HS-5 (cell line): ENCODE data around the gene PDE10A.
"Not testable (repeated sequence)": the region's sequence is repeated elsewhere in the genome, so short reads cannot be mapped to it uniquely, and the experiment has no call there.

ENCODE experiments used
- DNase-seq: peaks from one replicate; pipeline ENCODE4 v3.0.0-alpha.2; 2012; ENCODE audit warnings: low read depth

PDE10A gene

DNA sequence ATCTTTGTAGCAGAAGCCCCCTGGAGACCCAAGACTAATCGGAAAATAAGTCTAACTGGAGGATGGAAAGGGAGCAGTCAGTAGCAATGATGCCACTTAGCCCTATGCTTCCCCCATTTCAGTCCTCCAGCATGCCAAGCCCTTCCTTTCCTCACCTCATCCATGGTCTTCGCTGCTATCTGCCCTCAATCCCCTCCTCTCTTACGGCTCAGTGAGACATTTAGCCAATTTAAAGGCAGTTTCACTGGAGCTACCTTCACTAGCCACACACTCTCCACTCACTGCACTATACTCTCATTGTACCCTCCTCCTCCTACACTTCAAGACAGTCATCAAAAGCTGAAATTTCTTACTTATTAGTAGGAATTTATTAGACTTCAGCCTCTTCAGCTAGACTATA lies 111.2 kb downstream of the PDE10A start:
- DNase-seq: no peak

DNA sequence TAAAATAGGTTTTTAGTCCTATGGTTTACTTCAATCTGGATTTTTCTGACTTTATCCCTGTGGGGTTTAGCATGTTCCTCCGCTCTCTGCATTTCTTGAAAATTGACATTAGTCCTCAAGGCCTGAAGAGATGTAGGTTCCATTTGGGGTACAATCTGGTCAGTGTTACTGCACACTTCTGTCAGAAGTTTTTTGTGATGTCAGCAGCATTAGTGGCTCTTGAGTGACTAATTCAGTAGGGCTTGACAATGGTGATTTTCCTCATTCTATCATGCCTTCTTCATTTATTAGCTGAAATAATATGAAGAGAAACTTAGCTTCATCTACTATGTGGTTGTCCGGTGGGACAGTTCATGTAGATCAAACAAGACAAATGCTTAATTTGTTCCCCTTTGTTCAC lies 114.6 kb downstream of the PDE10A start:
- no peak for DNase-seq

DNA sequence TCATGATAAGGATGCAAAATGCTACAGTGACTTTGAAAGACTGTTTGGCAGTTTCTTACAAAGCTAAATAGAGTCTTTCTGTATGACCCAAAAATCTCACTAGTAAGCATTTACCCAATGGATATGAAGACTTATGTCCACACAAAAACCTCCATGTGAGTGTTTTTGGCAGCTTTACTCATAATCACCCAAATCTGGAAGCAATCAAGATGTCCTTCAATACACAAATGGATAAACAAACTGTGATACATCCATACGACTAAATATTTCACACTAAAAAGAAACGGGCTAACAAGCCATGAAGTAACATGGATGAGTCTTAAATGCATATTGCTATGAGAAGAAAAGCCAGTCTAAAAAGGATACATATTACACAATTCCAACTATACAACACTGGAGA lies 117.2 kb downstream of the PDE10A start:
- DNase-seq: no peak

DNA sequence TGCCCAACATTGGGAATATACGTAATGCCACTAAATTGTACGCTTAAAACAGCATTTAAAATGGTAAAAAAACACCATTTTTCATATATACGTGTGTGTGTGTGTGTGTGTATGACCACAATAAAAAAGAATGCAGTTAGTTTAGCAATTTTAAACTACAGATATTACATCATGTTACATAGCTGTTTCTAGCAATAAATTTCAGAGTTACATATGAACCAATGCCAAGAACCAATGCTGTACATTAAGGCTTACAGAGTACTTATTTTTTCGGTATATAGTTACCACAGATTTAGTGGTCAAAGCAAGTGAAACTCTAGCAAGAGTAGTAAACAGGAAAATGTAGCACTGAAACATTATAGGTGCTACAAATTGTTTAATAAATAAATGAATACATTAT lies 119.3 kb downstream of the PDE10A start:
- no peak for DNase-seq

DNA sequence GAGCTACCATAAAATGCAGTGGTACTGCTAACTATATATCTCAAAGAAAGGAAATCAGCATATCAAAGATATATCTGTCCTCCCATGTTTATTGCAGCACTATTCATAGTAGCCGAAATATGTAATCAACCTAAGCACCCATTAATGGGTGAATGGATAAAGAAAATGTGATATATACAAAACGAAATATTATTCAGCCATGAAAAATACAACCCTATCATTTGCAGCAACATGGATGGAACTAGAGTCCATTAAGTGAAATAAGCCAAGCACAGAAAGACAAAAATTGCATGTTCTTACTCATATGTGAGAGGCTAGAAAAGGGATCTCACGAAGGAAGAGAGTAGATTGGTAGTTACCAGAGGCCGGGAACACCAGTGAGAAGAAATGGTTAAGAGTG lies 126.1 kb downstream of the PDE10A start:
- no peak for DNase-seq

DNA sequence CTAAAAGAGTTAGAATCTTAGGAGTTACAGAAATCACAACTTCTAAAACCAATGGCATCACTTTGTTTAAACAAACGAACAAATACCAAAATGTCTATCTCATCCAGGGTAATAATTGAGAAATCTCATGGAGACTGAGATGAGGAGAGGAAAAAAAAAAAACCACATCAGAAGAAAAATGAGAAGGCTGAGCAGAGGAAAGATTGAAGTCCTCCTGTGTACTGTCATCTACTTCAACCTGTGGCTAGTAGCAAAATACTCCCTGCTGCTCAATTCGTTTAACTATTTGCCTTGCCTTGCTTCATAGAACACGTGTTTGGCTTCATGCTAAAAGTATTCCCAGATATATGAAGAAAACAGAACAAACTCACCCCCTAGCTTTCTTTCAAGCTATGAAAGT lies 143.7 kb downstream of the PDE10A start:
- DNase-seq: no peak

DNA sequence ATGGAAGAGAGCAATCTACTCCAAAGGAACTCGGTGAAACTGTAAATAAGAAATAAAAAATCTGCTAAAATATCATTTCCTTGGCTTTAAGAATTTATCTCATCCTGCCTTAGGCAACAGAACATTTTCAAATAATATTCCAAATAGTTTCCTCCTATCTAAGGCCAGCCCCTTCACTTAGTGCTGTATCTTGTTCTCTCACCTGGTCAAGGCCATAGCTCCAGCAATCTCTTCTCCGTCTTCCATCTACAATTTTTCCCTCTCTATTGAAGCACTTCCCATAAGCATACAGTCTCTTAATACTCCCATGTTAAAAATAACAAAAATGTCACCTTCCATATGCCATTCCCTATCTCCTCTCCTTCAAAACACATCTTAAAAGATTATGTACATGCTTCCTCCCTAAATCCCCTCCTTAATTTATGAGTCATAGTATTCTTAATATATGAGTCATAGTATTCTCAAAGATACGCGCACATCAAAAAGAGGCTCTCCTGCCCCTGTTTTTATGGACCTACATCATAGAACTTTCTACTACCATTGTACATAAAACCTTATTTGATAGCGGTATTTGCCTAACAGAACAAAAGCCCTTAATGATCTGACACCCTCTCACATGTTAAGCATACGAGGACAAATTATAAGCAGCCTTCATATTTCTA lies 146.9 kb downstream of the PDE10A start:
- DNase-seq: no peak

DNA sequence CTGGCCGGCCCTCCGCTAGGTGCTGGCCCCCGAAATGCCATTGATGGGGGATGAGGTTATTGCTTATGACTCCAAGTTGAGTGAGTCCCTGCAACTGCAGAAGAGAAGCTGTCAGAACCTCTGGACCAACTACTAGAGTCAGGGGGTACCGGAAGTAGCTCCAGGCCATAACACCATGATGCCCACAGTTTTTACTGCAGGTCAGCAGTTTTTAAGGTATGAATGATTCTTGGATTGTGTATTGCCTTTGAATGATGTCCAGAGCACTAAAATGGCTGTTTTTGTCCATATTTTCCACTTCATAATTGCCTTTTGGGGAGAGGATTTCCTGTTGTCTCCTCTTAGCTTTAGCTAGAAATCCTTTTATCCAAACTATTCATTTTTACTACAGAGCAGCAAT lies 148.4 kb downstream of the PDE10A start:
- DNase-seq: no peak

DNA sequence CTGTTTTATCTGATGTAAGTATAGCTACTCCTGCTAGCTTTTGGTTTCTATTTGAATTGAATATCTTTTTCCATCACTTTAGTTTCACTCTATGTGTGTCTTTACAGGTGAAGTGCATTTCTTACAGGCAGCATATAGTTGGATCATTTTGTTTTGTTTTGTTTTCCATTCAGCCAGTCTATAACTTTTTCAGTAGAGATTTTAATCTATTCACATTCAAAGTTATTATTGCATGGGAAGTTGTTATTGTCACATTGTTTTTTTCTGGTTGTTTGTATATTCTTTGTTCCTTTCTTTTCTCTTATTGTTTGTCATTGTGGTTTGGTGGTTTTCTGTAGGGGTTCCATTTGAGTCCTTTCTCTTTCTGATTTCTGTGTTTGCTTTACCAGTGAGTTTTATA lies 151.2 kb downstream of the PDE10A start:
- DNase-seq: no peak

DNA sequence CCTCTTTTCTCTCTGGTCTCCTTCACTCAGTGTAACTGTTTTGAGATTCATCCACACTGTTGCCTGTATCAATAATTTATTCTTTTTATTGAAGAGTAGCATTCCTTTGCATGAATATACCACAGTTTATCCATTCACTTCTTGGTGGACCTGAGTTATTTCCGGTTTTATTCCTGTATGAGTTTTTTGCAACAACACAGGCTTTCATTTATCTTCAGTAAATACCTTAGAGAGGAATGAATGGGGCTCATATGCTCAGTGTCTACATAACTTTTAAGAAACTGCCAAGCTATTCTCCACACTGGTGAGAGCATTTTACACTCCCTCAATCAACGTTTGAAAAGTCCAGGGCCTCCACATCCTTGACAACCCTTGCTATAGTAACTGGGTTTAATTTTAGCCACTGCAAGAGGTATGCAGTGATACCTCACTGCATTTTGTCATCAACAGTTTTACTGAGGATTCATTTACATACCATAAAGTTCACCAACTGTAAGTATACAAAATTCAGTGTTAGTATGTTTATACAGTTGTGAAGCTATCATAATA lies 154.6 kb downstream of the PDE10A start:
- no peak for DNase-seq

DNA sequence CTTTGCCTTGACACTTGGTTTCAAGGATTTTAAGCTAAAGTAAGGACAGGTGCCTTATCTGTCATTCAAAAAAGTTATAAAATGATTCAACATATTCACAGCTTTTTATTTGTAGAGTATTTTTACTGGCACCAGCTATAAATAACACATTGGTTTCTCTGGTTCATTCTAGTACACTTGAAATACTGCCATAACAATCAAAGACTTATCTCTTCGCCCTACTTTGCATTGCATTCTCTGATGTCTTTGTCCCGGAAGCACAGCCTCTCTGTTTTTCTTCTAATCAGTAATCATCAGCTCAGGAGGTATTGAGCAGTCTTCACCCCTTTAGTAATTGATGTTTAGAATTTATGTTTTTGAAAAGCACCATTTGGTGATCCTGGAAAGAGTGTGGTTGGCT lies 156.4 kb downstream of the PDE10A start:
- DNase-seq: no peak

DNA sequence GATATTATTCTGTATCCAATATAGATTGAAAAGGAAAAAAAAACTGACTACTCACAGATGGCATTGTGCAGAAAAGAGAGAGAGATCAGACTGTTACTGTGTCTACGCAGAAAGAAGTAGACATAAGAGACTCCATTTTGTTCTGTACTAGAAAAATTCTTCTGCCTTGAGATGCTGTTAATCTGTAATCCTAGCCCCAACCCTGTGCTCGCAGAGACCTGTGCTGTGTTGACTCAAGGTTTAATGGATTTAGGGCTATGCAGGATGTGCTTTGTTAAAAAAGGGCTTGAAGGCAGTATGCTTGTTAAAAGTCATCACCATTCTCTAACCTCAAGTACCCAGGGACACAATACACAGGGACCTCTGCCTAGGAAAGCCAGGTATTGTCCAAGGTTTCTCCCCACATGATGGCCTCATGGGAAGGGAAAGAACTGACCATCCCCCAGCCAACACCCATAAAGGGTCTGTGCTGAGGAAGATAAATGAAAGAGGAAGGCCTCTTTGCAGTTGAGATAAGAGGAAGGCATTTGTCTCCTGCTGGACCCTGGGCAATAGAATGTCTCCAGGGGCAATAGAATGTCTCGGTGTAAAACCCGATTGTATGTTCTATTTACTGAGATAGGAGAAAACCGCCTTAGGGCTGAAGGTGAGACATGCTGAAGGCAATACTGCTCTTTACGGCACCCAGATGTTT lies 162.7 kb downstream of the PDE10A start:
- not testable (repeated sequence) for DNase-seq

DNA sequence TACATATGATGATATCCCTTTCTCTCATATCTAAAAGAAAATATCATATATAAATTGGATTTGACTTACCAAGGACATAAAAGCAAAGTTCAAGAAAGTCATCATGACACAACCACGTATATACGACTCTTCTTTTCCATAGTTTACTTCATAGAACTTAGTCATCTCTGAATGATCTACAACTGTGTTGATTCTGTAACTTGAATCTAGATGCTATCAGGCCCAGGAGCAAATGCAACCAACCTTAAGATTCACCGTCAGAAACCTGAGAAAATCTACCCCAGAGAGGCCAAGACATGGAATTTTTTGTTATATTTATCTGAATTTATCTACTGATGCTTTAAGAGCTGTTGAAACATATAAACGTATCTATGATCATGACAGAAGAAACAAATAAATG lies 165.6 kb downstream of the PDE10A start:
- no peak for DNase-seq

DNA sequence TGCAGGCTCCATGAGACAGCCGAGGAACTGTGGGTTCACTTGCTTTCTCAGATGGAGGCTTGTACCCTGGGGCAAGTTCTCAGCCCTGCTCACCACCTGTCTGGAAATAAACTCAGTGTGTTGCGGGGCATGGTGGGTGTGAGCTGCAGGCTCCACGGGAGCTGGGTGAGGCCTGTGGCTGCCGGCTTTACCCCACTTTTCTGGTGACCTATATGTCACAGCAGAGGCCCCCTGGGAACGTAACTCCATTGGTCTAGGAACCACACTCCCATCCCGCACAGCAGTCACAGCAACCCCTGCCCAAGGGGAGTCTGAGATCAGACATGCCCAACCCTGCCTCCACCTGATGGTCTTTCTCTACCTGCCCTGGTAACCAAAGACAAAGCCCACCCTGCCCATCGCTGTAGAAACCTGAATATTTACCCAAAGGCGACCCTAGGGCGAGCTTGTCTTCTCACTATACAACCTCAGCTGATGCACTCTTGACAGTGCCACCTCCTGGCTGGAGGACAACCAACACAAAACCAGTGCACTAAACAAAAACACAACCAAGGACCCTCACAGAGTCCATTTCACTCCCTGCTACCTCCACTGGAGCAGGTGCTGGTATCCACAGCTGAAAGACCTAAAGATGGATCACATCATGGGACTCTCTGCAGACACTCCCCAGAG lies 174.3 kb downstream of the PDE10A start:
- DNase-seq: no peak

DNA sequence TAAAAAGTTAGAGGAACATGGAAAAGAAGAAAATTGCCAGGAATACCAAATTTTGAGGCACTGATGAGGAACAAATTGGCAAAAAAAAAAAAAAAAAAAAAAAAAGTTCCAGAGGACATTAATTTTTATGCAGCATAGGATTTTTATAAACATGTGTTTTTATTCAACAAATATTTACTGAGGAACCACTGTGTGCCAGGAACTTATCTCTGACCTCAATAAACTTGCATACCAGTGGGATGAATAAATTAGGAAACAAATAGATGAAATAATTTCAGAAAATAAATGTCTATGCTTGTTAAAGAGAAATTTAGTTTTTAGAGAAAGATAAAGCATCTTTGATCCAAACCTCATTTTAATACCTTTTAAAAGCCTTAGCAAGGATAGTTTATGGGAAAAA lies 175.1 kb downstream of the PDE10A start:
- no peak for DNase-seq

DNA sequence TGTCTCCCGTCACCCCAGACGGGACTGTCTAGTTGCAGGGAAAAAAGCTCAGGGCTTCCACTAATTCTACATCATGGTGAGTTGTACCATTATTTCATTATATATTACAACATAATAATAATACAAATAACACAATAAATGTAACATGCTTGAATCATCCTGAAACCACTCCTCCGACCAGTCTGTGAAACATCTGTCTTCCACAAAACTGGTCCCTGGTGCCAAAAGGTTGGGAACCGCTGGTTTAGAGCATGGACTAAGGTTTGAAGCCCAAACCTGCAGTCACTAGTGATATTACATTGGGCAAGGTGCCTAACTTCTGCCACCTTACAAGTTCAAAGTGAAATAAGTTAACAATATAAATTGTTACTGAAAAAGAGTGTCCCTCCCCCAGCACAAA lies 175.7 kb downstream of the PDE10A start:
- DNase-seq: no peak

DNA sequence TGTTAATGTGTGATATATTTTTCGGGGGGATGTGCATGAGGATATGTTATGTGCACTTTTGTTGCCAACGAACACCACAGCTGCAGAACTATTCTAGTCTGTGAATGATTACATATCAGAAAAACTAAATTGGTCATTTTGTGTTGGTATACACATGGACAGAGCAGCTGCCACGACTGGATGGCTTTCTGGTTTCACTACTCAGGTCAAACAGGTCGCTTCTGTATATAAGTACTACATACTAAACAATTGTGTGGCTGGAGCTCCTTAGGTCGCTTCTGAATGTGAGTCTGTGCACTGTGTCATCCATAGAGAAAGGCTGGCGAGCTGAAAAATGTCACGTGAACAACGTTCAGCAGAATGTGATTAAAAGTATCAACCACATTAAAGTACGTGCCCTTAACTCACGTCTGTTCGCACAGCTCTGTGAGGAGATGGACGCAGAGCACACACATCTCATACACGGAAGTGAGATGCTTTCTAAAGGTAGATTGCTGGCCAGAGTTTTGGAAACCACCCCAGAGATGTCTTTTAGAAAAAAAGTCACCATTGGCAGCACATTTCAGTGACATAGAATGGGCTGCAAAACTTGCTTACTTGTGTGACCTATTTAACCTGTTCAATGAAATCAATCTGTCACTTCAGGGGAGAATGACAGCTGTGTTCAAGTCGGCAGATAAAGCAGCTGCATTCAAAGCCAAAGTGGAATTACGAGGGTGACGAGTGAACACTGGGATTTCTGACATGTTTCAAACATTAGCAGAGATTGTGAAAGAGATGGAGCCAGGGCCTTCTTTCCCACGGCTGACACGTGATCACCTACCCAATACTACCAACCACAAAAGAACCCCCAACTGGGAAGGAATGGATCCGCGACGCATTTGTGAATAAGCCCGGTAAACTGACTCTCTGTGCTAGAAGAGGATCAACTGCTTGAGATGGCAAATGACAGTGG lies 176.6 kb downstream of the PDE10A start:
- no peak for DNase-seq

DNA sequence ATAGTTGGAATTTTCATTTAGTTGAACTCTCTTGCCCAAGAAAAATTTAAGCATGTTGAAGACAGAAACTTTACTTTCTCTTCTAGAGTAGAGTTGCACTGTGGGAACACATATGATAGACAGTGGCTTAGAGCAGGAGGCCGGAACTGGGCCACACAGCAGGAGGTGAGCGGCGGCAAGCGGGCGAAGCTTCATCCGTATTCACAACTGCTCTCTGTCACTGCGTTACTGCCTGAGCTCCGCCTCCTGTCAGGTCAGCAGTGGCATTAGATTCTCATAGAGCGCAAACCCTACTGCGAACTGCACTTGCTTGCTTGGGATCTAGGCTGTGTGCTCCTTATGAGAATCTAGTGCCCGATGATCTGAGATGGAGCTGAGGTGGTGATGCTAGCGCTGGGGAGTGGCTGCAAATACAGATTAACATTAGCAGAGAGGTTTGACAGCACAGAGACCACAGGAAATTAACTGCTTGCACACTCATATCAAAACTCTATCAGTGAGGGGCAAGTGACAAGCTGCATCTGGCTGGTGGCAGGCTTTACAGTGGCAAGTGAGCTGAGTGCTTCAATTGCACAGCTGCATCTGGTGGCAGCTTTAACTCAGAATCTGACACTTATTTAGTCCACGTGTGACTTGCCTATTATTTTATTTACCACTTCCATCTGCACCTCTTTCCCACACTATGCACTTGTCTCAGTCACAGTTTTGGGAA lies 178.7 kb downstream of the PDE10A start:
- no peak for DNase-seq

DNA sequence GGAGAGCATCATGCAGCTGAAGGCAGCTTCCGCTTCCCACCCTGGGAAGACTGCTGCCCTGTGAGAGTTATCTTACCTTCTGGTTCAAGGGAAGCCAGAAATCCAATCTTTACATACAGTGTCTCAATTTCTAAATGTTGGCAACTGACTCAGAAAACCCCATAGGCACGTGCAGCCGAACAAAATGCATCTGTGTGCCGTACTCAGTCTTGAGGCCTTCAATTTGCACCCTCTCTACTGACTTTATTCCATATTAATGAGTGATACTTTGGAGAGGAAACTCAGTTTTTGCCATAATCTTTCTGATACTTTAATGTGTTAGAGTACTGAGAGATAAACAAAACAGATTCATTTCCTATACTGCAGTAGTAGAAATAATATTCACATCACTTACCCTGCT lies 181.1 kb downstream of the PDE10A start:
- no peak for DNase-seq

DNA sequence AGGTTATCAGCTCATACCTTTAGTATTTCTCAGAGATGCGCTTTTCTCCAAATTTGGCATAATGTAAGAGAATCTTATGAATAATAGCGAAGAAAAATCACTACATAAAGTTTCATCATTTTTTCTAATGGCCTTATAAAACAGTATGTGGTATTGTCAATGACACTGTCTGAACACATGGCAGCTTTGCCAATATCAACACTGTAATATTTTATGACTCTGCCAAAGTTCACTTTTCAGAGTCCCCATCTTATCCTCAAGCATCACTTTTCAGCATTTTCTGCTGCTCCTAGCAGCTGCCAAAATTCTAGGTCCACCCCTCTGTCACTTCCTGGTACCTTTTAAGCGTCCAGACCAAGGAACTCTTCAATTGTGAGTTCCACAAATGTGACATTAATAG lies 182.1 kb downstream of the PDE10A start:
- DNase-seq: no peak

DNA sequence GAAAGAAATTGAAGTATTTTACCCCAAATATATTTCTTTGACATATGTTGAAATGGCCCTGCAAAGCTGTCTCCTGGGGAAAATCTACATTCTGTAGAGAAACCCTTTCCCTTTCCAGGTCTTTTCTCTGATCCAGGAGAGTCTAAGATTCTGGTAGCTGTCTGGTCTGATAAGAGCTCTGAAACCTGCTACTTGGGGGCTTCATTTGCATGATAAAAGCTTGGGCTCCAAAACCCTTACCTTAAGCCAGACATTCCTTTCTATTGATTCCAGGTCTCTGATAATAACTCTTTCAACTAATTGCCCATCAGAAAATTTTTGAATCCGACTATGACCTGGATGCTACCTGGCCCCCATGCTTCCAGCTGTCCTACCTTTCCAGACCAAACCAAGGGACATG lies 184.5 kb downstream of the PDE10A start:
- no peak for DNase-seq
